Ectodermal cell (in vitro differentiated cells): Measurements from ENCODE around the gene FLYWCH1.

Experiments
- H3K27ac ChIP-seq: 2 replicates; pipeline ENCODE4 v1.7.0; 2013; ENCODE audit warnings: mild to moderate bottlenecking, low read depth, low read length; ENCODE audit not compliant: insufficient read depth, poor library complexity, severe bottlenecking
- H3K27me3 ChIP-seq: 2 replicates; pipeline ENCODE4 v1.7.0; 2013; ENCODE audit warnings: mild to moderate bottlenecking, low read length; ENCODE audit not compliant: insufficient read depth, control insufficient read depth, poor library complexity, severe bottlenecking
- H3K36me3 ChIP-seq: one replicate; pipeline ENCODE4 v1.7.0; 2013; ENCODE audit warnings: low read length; ENCODE audit not compliant: control insufficient read depth, insufficient read depth
- H3K4me1 ChIP-seq: one replicate; pipeline ENCODE4 v1.7.0; 2013; ENCODE audit warnings: low read length; ENCODE audit not compliant: control insufficient read depth, insufficient read depth
- H3K4me3 ChIP-seq: 2 replicates; pipeline ENCODE4 v1.7.0; 2013; ENCODE audit warnings: low read depth, low read length, control low read depth; ENCODE audit not compliant: insufficient read depth
- H3K9me3 ChIP-seq: 2 replicates; pipeline ENCODE4 v1.7.0; 2013; ENCODE audit warnings: mild to moderate bottlenecking, low read length, moderate library complexity; ENCODE audit not compliant: control insufficient read depth
- WGBS, 2 experiments: methylation state at CpG; one replicate each; pipeline ENCODE4 v1.1.7; 2013; ENCODE audit warnings: missing lambda C conversion rate in 2 of 2; 5-methylcytosine and 5-hydroxymethylcytosine counted together

FLYWCH1 gene

GRCh38 chr16:2963074-2963722 is 51.5 kb downstream of the FLYWCH1 start:
- 4% methylated on average over 32 to 40 of the region's 40 CpGs for WGBS, 2 experiments
- Histone ChIP-seq H3K4me3 (peak overlapping the region; percentile 40), H3K27ac (no peak overlapping the region), H3K36me3 (no peaks in the 10 kb centered on the region), H3K27me3 (peaks cover 53% of the 10 kb centered on the region), H3K9me3 (no peaks in the 10 kb centered on the region), H3K4me1 (peaks cover 8% of the 10 kb centered on the region)

- Histone ChIP-seq H3K36me3 (no peaks in the 10 kb centered on the region), H3K4me3 (peak within 1 kb of the TSS; percentile 40), H3K27ac (no peak within 1 kb of the TSS), H3K4me1 (peaks cover 13% of the 10 kb centered on the region), H3K27me3 (peaks cover 58% of the 10 kb centered on the region), H3K9me3 (no peaks in the 10 kb centered on the region)
- WGBS, 2 experiments, result 0 to 1% methylated on average over 60 of the region's 60 CpGs
Measured at GRCh38 chr16:2963723-2964474, 52.2 kb downstream of the FLYWCH1 start, which contains the start of gene KREMEN2. Gene KREMEN2, plus strand, starts transcription at chr16:2964275. Its CDS starts 246 bp downstream, at chr16:2964521.

- H3K36me3 ChIP-seq, result no peaks in the 10 kb centered on the region
- peak overlapping the region; percentile 40 for H3K4me3 ChIP-seq
- H3K9me3 ChIP-seq, result no peaks in the 10 kb centered on the region
- H3K27me3 ChIP-seq, result peaks cover 58% of the 10 kb centered on the region
- H3K4me1 ChIP-seq, result peaks cover 13% of the 10 kb centered on the region
- WGBS, 2 experiments, result 0 to 1% methylated on average over 68 of the region's 68 CpGs
- H3K27ac ChIP-seq, result no peak overlapping the region
Measured at GRCh38 chr16:2964475-2965336, 53.0 kb downstream of the FLYWCH1 start.

GRCh38 chr16:2966043-2966807 is 54.5 kb downstream of the FLYWCH1 start:
- Histone ChIP-seq H3K27me3 (peaks cover 58% of the 10 kb centered on the region), H3K4me3 (no peak overlapping the region), H3K4me1 (peaks cover 21% of the 10 kb centered on the region), H3K9me3 (no peaks in the 10 kb centered on the region), H3K27ac (no peak overlapping the region), H3K36me3 (no peaks in the 10 kb centered on the region)
- WGBS, 2 experiments, result 94% methylated on average over 38 to 39 of the region's 39 CpGs

GRCh38 chr16:2966808-2967191 is 55.1 kb downstream of the FLYWCH1 start:
- peaks cover 21% of the 10 kb centered on the region for H3K4me1 ChIP-seq
- no peaks in the 10 kb centered on the region for H3K9me3 ChIP-seq
- no peaks in the 10 kb centered on the region for H3K36me3 ChIP-seq
- H3K4me3 ChIP-seq, result no peak overlapping the region
- peaks cover 58% of the 10 kb centered on the region for H3K27me3 ChIP-seq
- no peak overlapping the region for H3K27ac ChIP-seq
- WGBS, 2 experiments, result 90 to 91% methylated on average over 46 of the region's 46 CpGs

- Histone ChIP-seq H3K36me3 (no peaks in the 10 kb centered on the region), H3K4me1 (peaks cover 21% of the 10 kb centered on the region), H3K27me3 (peaks cover 55% of the 10 kb centered on the region), H3K4me3 (no peak overlapping the region), H3K9me3 (no peaks in the 10 kb centered on the region), H3K27ac (no peak overlapping the region)
- 87 to 92% methylated on average over 51 of the region's 51 CpGs for WGBS, 2 experiments
Measured at GRCh38 chr16:2967211-2967631, 55.5 kb downstream of the FLYWCH1 start.

GRCh38 chr16:2967721-2968161 is 56.0 kb downstream of the FLYWCH1 start:
- no peaks in the 10 kb centered on the region for H3K36me3 ChIP-seq
- H3K9me3 ChIP-seq, result no peaks in the 10 kb centered on the region
- no peak overlapping the region for H3K4me3 ChIP-seq
- H3K27me3 ChIP-seq, result peaks cover 50% of the 10 kb centered on the region
- H3K4me1 ChIP-seq, result peaks cover 18% of the 10 kb centered on the region
- H3K27ac ChIP-seq, result no peak overlapping the region
- 94 to 95% methylated on average over 33 of the region's 33 CpGs for WGBS, 2 experiments

GRCh38 chr16:2968368-2968737 is 56.6 kb downstream of the FLYWCH1 start:
- peaks cover 43% of the 10 kb centered on the region for H3K27me3 ChIP-seq
- no peaks in the 10 kb centered on the region for H3K36me3 ChIP-seq
- peaks cover 13% of the 10 kb centered on the region for H3K4me1 ChIP-seq
- H3K9me3 ChIP-seq, result no peaks in the 10 kb centered on the region
- 50% methylated on average over 18 of the region's 18 CpGs for WGBS, 2 experiments
- H3K27ac ChIP-seq, result no peak overlapping the region
- peak overlapping the region; percentile 72 for H3K4me3 ChIP-seq

GRCh38 chr16:2968738-2969544 is 57.2 kb downstream of the FLYWCH1 start, which contains the start of gene PAQR4:
Gene PAQR4, plus strand, starts transcription at chr16:2969348. Its CDS starts 327 bp downstream, at chr16:2969675.
- peaks cover 13% of the 10 kb centered on the region for H3K4me1 ChIP-seq
- H3K9me3 ChIP-seq, result no peaks in the 10 kb centered on the region
- H3K27ac ChIP-seq, result peak within 1 kb of the TSS; percentile 17
- H3K36me3 ChIP-seq, result no peaks in the 10 kb centered on the region
- H3K27me3 ChIP-seq, result peaks cover 38% of the 10 kb centered on the region
- H3K4me3 ChIP-seq, result peak within 1 kb of the TSS; percentile 72
- 2% methylated on average over 98 of the region's 98 CpGs for WGBS, 2 experiments
